Measurements from ENCODE around the gene TRABD2A. TPM values are rescaled to one million over a fixed set of nuclear protein-coding genes. Genes with fewer than 3 reads are reported as not detected.

The TRABD2A gene
- total RNA-seq, 4 donors from 2014 or later, result 0.47 to 2.7 (median 1.4) TPM

DNA sequence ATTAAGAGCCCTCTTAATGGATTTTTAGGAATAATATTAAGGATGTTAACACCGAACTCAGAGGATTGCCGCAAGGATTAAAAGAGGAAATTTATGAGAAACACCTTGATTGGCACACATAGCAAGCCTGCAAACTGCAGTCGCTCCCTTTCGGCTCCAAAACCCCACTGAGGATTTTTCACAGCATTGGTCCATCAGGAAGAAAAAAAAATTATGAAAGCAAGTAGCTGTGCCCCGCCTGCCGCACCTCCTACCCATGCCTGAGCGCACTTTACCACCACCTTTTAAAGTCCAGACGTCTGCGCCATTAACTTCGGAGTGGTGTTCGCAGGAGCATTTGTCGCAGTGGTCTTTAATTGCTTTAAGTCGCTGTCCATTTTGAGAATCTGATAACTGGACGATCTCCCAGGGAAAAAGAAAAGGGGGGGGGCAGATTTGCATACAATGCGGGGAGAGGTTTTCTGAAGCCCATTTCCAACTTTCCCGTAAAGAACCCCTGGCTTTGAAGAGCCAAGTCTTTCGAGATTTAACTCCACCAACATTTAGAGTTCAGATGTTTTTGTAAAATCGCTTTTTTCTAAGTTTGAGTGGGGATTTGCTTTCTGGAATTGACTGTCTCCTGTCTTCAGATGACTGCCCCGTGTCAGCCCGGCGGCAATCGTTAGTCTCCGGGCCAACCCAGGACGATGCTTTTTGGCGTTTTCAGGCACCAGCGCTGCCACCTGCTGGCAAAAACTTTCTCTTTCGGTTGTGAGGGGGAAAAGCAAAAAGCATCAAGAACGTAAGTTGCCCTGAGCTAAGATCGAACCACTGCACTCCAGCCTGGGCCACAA is 913 bp upstream of the TRABD2A start:
- peak overlapping the region; percentile 41 to 56 for H3K4me3 ChIP-seq
- H3K9me3 ChIP-seq, result no peaks in the 10 kb centered on the region
- no peak overlapping the region for H3K27ac ChIP-seq
- no peak for TF ChIP-seq EP300 (IDR thresholded peaks at IDR 0.05)
- TF ChIP-seq POLR2A (IDR thresholded peaks at IDR 0.05), result no peak
- no peak for TF ChIP-seq POLR2AphosphoS5 (IDR thresholded peaks at IDR 0.05)
- peak; percentile 44 to 79 (median 64) for TF ChIP-seq CTCF (IDR thresholded peaks at IDR 0.05)
- H3K36me3 ChIP-seq, result no peaks in the 10 kb centered on the region
- peaks cover 0 to 35% (median 21%) of the 10 kb centered on the region in 3 donors for H3K4me1 ChIP-seq
- peaks cover 53% of the 10 kb centered on the region for H3K27me3 ChIP-seq
- peak; percentile 79 for ATAC-seq
- 2 to 12% methylated on average over 16 to 27 of the region's 29 CpGs for WGBS, 2 donors (ENCODE audit: low coverage in 1 of 2)

DNA sequence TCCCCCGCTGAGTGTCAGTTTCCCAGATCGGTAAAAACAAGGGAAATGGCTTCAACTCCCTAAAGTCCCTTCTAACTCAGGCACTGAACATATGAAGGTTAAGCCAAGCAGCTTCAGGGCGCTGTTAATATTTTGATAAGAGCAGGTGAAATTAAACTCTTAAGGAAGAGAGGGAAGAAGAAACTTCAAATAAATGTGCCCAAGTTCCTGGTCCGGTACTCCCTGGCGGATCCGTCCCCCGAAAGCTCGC is 564 bp downstream of the TRABD2A start:
- WGBS, 2 donors (ENCODE audit: low coverage in 1 of 2), result 0 to 3% methylated on average over 1 to 5 of the region's 8 CpGs
- Histone ChIP-seq H3K9me3 (no peaks in the 10 kb centered on the region), H3K27ac (no peak overlapping the region), H3K36me3 (no peaks in the 10 kb centered on the region), H3K27me3 (peaks cover 53% of the 10 kb centered on the region), H3K4me1 (peaks cover 0 to 35% (median 21%) of the 10 kb centered on the region in 3 donors), H3K4me3 (peak overlapping the region; percentile 41 to 56)
- TF ChIP-seq CTCF (IDR thresholded peaks at IDR 0.05) (no peak), POLR2A (IDR thresholded peaks at IDR 0.05) (no peak)
- ATAC-seq, result no peak

DNA sequence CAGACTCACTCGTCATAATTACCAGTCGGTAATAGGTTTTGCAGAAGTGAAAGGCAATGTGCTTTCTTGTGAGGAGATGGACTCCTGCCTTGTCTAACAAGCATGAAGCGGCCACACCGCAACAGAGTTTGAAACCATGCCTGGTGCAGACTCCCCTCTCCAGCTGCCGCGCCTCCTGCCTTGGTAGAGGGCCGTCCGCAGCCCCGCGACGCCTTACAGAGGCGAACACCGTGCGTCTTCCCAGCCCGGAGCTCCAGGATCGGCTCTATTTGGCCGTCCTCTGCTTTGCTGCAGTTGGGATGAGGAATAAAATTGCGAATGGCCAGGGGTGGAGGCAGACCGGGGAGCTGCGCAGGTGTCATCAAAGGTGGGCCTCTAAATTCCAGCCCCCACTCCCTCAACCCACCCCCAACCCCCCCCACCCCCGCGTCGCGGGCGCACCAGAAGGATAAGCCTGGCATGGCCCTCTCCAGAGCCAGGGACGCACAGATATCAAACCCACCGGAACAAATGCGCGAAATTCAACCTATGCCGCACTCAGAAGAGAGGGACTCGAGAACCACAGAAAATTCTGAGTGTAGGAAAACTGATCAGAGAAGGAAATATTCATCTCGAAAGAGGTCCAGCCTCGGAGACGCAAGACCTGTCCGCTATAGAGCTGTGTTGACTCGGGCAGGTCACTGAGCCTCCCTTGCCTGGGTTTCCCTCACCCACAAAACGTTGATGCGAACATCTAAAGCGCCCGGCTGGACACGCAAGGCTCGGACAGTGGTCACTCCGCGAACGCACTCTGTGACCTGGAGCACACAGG is 1.1 kb downstream of the TRABD2A start:
- Histone ChIP-seq H3K4me3 (peak overlapping the region in 1 of 2 donors; percentile 56), H3K9me3 (no peaks in the 10 kb centered on the region), H3K27ac (no peak overlapping the region), H3K4me1 (peaks cover 0 to 35% (median 21%) of the 10 kb centered on the region in 3 donors), H3K36me3 (no peaks in the 10 kb centered on the region), H3K27me3 (peaks cover 53% of the 10 kb centered on the region)
- 6 to 19% methylated on average over 16 to 19 of the region's 45 CpGs for WGBS, 2 donors (ENCODE audit: low coverage in 1 of 2)
- ATAC-seq, result no peak
- TF ChIP-seq EP300 (IDR thresholded peaks at IDR 0.05) (no peak), POLR2AphosphoS5 (IDR thresholded peaks at IDR 0.05) (no peak), POLR2A (IDR thresholded peaks at IDR 0.05) (no peak), CTCF (IDR thresholded peaks at IDR 0.05) (no peak)

DNA sequence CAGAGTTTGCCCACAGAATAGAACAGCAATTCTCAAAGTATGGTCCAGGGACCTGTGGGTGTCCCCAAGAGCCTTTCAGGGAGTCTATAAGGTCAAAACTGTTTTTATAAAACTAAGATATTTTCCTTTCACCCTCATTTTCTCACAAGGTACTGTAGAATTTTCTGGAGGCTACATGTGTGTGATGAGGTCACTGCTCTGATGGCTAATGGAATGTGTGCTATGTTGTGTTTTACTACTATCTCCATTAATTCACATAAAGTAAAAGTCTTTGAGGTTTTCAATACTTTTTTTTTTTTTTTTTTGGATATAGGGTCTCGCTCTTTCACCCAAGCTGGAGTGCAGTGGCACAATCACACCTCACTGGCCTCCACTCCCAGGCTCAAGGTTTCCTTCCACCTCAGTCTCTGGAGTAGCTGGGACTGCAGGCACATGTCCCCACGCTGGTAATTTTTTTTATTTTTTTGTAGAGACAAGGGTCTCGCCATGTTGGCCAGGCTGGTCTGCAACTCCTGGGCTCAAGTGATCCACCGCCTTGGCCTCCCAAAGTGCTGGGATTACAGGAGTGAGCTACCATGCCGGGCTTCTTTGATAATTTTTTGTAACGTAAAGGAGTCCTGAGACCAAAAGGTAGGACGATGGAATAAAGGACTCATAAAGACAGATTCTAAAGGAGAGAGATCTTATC is 1.8 kb downstream of the TRABD2A start:
- Histone ChIP-seq H3K9me3 (no peaks in the 10 kb centered on the region), H3K4me1 (peaks cover 0 to 35% (median 21%) of the 10 kb centered on the region in 3 donors), H3K27me3 (peaks cover 51% of the 10 kb centered on the region), H3K4me3 (peak overlapping the region in 1 of 2 donors; percentile 56), H3K36me3 (no peaks in the 10 kb centered on the region), H3K27ac (no peak overlapping the region)
- no peak for TF ChIP-seq EP300 (IDR thresholded peaks at IDR 0.05)
- TF ChIP-seq POLR2A (IDR thresholded peaks at IDR 0.05), result no peak
- no peak for TF ChIP-seq CTCF (IDR thresholded peaks at IDR 0.05)
- no peak for TF ChIP-seq POLR2AphosphoS5 (IDR thresholded peaks at IDR 0.05)
- WGBS, 2 donors (ENCODE audit: low coverage in 1 of 2), result 78 to 87% methylated on average over 6 of the region's 7 CpGs
- ATAC-seq, result no peak
